Ovary (tissue), 3 donors: Measurements from ENCODE around the gene RNU1-3.
"Not testable (repeated sequence)": the region's sequence is repeated elsewhere in the genome, so short reads cannot be mapped to it uniquely, and the experiment has no call there.

ENCODE experiments used
- CTCF ChIP-seq, 3 donors: fragments of 450-650 bp in 2 of 3; fragments of 200-600 bp in 1 of 3; IDR thresholded peaks; one replicate each; pipeline versions ENCODE4 v1.5.1 to v1.8.0; 2016 to 2022; ENCODE audit warnings: antibody characterized with exemption in 3 of 3, mild to moderate bottlenecking in 1 of 3
- EP300 ChIP-seq: sonication (generic); formaldehyde crosslinking; IDR thresholded peaks from one replicate; pipeline ENCODE4 v1.6.1; 2017; ENCODE audit warnings: antibody characterized with exemption
- POLR2A ChIP-seq: fragments of 450-650 bp; IDR thresholded peaks from one replicate; pipeline ENCODE4 v1.6.1; 2017; ENCODE audit warnings: antibody characterized with exemption, mild to moderate bottlenecking, moderate library complexity
- donor health status: DM: no; HTN: no; CAD: no.

DNA sequence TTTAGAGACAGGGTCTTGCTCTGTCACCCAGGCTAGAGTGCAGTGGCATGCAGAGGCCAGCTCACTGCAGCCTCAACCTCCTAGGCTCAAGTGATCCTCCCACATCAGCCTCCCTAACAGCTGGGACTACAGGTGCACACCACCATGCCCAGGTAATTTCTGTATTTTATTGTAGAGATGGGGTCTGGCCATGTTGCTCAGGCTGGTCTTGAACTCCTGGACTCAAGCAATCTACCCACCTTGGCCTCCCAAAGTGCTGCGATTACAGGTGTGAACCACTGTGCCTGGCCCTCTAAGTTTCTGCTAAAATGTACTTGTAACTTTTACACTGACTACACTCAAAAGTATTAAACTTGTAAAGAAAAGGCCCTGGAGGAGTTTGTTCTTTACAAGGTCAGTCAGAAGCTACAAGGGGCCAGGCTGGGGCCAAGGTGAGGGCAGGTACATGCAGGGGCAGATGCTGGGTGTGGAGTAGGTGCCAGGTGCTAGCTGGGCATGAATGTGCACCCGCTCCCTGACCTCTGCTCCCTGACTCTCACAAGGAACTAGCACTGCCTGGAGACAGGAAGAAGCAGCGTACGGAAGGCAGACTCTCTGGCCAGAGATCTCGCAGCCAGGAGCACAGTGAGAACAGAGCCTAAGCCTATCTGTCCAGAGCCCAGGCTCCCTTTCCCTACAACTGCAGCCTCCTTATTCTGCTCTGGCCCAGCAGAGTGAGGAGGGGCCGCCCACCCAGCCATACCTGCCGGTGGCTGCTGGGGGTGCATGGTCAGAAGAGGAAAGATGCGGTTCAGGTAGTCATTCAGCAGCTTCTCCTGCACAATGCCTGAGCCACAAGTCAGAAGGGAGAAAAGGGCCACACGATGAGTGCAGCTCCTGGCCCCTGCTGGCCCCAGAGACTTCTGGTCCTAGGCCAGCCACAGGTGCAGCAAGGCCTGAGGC, 24.5 kb downstream of the RNU1-3 start:
- TF ChIP-seq CTCF (IDR thresholded peaks at IDR 0.05); POLR2A; EP300: not testable (repeated sequence)
